HepG2 (cell line): ENCODE measurements around the gene FALEC.

Experiments
- MAF1 ChIP-seq: sonication (generic); formaldehyde crosslinking; IDR thresholded peaks from 2 replicates; pipeline ENCODE4 v1.5.0; 2020; ENCODE audit warnings: missing genetic modification reagents, borderline replicate concordance
- POLR2A ChIP-seq, 2 experiments: IDR thresholded peaks; 2 replicates each; pipeline ENCODE4 v1.6.1; 2011; ENCODE audit warnings: low read depth in 2 of 2, low read length in 2 of 2, mild to moderate bottlenecking in 1 of 2, moderate library complexity in 1 of 2; ENCODE audit not compliant: insufficient read depth in 1 of 2
- SP5 ChIP-seq: IDR thresholded peaks from 2 replicates; pipeline ENCODE4 v1.6.1; 2016; ENCODE audit warnings: low read depth, borderline replicate concordance

- TF ChIP-seq POLR2A (IDR thresholded peaks at IDR 0.05; ENCODE audit: insufficient read depth in 1 of 2, low read depth in 2 of 2, low read length in 2 of 2) (no peak), SP5 (CRISPR knock-in tag) (no peak), MAF1 (no peak)
Observed at GRCh38 chr1:150511985-150512660, 3.4 kb upstream of the FALEC start.
